Cardiac fibroblast (primary cell): ENCODE results near the gene CHST8.
"Not testable (repeated sequence)": the region's sequence is repeated elsewhere in the genome, so short reads cannot be mapped to it uniquely, and the experiment has no call there.

Experiments used
- DNase-seq, 2 donors: peaks; one replicate each; pipeline versions ENCODE4 v3.0.0 to v3.0.0-alpha.2; 2010; ENCODE audit warnings: low read depth in 2 of 2
- H3K4me3 ChIP-seq, 2 donors: replicated peaks in 1 of 2; 1 replicate in 1 of 2; 2 replicates in 1 of 2; pipeline ENCODE4 v1.5.1; 2011; ENCODE audit warnings: low read depth in 2 of 2, low read length in 2 of 2, mild to moderate bottlenecking in 2 of 2, moderate library complexity in 1 of 2
- CTCF ChIP-seq: IDR thresholded peaks from one replicate; pipeline ENCODE4 v1.5.1; 2011; ENCODE audit warnings: low read depth, mild to moderate bottlenecking, low read length, inconsistent platforms

The CHST8 gene

GRCh38 chr19:33654840-33655508, 33.2 kb downstream of the CHST8 start:
- DNase-seq: no peak
- H3K4me3 ChIP-seq: no peak overlapping the region
- TF ChIP-seq CTCF: no peak

GRCh38 chr19:33659835-33660234, 38.1 kb downstream of the CHST8 start:
- no peak overlapping the region for H3K4me3 ChIP-seq
- DNase-seq: no peak
- TF ChIP-seq CTCF: no peak

GRCh38 chr19:33660410-33661124, 38.8 kb downstream of the CHST8 start:
- no peak for TF ChIP-seq CTCF
- DNase-seq: no peak
- H3K4me3 ChIP-seq: no peak overlapping the region

- no peak for DNase-seq
- TF ChIP-seq CTCF: no peak
- no peak overlapping the region for H3K4me3 ChIP-seq
Observed at GRCh38 chr19:33661336-33661735, 39.6 kb downstream of the CHST8 start.

GRCh38 chr19:33662391-33663092, 40.8 kb downstream of the CHST8 start:
- no peak overlapping the region for H3K4me3 ChIP-seq
- no peak for TF ChIP-seq CTCF
- DNase-seq: no peak

GRCh38 chr19:33663316-33663715, 41.6 kb downstream of the CHST8 start:
- H3K4me3 ChIP-seq, DNase-seq: not testable (repeated sequence)

GRCh38 chr19:33664744-33665143, 43.0 kb downstream of the CHST8 start:
- H3K4me3 ChIP-seq: no peak overlapping the region
- no peak for TF ChIP-seq CTCF
- no peak for DNase-seq
